Measurements from ENCODE around the gene TTLL11. TPM values are rescaled to one million over a fixed set of nuclear protein-coding genes. Genes with fewer than 3 reads are reported as not detected.

The TTLL11 gene
- total and polyA plus RNA-seq, 4 donors, result 1.4 to 4.5 (median 3.6) TPM

- H3K9me3 ChIP-seq (ENCODE audit: control insufficient read depth in 4 of 4, low read length in 3 of 4), result no peaks in the 10 kb centered on the region
- no peaks in the 10 kb centered on the region for H3K27me3 ChIP-seq (ENCODE audit: control insufficient read depth in 4 of 4, insufficient read depth in 4 of 4, low read length in 3 of 4)
- H3K4me1 ChIP-seq (ENCODE audit: control insufficient read depth in 4 of 4, insufficient read depth in 4 of 4, low read length in 3 of 4), result no peaks in the 10 kb centered on the region
- H3K4me3 ChIP-seq (ENCODE audit: low read depth in 1 of 3, low read length in 3 of 3), result no peak overlapping the region
- H3K36me3 ChIP-seq (ENCODE audit: control insufficient read depth in 4 of 4, insufficient read depth in 3 of 4, low read depth in 1 of 4, low read length in 3 of 4), result no peaks in the 10 kb centered on the region
- H3K9ac ChIP-seq (ENCODE audit: low read depth in 1 of 2, low read length in 2 of 2), result no peak overlapping the region
- H3K27ac ChIP-seq (ENCODE audit: low read depth in 1 of 2, low read length in 2 of 2), result no peak overlapping the region
- 94% methylated on average over 6 of the region's 6 CpGs for WGBS
- no peak for TF ChIP-seq NR2F2 (IDR thresholded peaks at IDR 0.05)
- no peak for DNase-seq (ENCODE audit: low spot score)
Measured at GRCh38 chr9:121865060-121865459, 228.0 kb downstream of the TTLL11 start.

GRCh38 chr9:121863955-121864354 lies 229.2 kb downstream of the TTLL11 start:
- H3K36me3 ChIP-seq (ENCODE audit: control insufficient read depth in 4 of 4, insufficient read depth in 3 of 4, low read depth in 1 of 4, low read length in 3 of 4), result no peaks in the 10 kb centered on the region
- DNase-seq (ENCODE audit: low spot score), result no peak
- no peak overlapping the region for H3K9ac ChIP-seq (ENCODE audit: low read depth in 1 of 2, low read length in 2 of 2)
- WGBS, result 93% methylated on average over 2 of the region's 2 CpGs
- no peaks in the 10 kb centered on the region for H3K9me3 ChIP-seq (ENCODE audit: control insufficient read depth in 4 of 4, low read length in 3 of 4)
- H3K27ac ChIP-seq (ENCODE audit: low read depth in 1 of 2, low read length in 2 of 2), result no peak overlapping the region
- no peaks in the 10 kb centered on the region for H3K4me1 ChIP-seq (ENCODE audit: control insufficient read depth in 4 of 4, insufficient read depth in 4 of 4, low read length in 3 of 4)
- no peaks in the 10 kb centered on the region for H3K27me3 ChIP-seq (ENCODE audit: control insufficient read depth in 4 of 4, insufficient read depth in 4 of 4, low read length in 3 of 4)
- H3K4me3 ChIP-seq (ENCODE audit: low read depth in 1 of 3, low read length in 3 of 3), result no peak overlapping the region
- TF ChIP-seq ZBTB33 (IDR thresholded peaks at IDR 0.05), result no peak
- TF ChIP-seq HNF4A (conservative IDR thresholded peaks at IDR 0.05), result no peak
- TF ChIP-seq GABPA (IDR thresholded peaks at IDR 0.05 in 1 of 2, conservative IDR thresholded peaks at IDR 0.05 in 1 of 2), result no peak
- TF ChIP-seq FOXA1 (IDR thresholded peaks at IDR 0.05), result no peak
- TF ChIP-seq YY1 (IDR thresholded peaks at IDR 0.05), result no peak
- no peak for TF ChIP-seq TAF1 (conservative IDR thresholded peaks at IDR 0.05)
- TF ChIP-seq FOXA2 (IDR thresholded peaks at IDR 0.05), result no peak
- TF ChIP-seq ATF3 (IDR thresholded peaks at IDR 0.05), result no peak
- no peak for TF ChIP-seq RXRA (IDR thresholded peaks at IDR 0.05)
- no peak for TF ChIP-seq NR2F2 (IDR thresholded peaks at IDR 0.05)
- no peak for TF ChIP-seq SP1 (IDR thresholded peaks at IDR 0.05)
- no peak for TF ChIP-seq CTCF (IDR thresholded peaks at IDR 0.05; ENCODE audit: low read depth, low read length, missing input control)
- TF ChIP-seq RAD21 (IDR thresholded peaks at IDR 0.05), result no peak
- TF ChIP-seq EGR1 (IDR thresholded peaks at IDR 0.05; ENCODE audit: low read depth in 2 of 2), result no peak
- no peak for TF ChIP-seq REST (IDR thresholded peaks at IDR 0.05)
